ENCODE results near the gene ATP8B4. TPM values are rescaled to one million over a fixed set of nuclear protein-coding genes. Genes with fewer than 3 reads are reported as not detected.

The ATP8B4 gene
- total RNA-seq, 1 experiment from 2014 or later, result 0.20 TPM

- Histone ChIP-seq H3K27ac (no peak overlapping the region), H3K36me3 (ENCODE audit: low read depth) (no peaks in the 10 kb centered on the region), H4K20me1 (ENCODE audit: insufficient read depth) (no peaks in the 10 kb centered on the region), H3K4me3 (no peak overlapping the region), H3K27me3 (ENCODE audit: insufficient read depth, low read depth) (no peaks in the 10 kb centered on the region), H3K79me2 (ENCODE audit: low read depth) (no peaks in the 10 kb centered on the region), H3K9me3 (ENCODE audit: insufficient read depth, low read depth) (no peaks in the 10 kb centered on the region), H3F3A (ENCODE audit: insufficient read depth, low read depth) (no peaks in the 10 kb centered on the region), H3K4me2 (no peak overlapping the region), H3K9me2 (ENCODE audit: insufficient read depth) (no peaks in the 10 kb centered on the region), H3K4me1 (replicated peaks; ENCODE audit: insufficient read depth) (no peaks in the 10 kb centered on the region), H2AFZ (no peak overlapping the region)
- TF ChIP-seq, protein P1, sequence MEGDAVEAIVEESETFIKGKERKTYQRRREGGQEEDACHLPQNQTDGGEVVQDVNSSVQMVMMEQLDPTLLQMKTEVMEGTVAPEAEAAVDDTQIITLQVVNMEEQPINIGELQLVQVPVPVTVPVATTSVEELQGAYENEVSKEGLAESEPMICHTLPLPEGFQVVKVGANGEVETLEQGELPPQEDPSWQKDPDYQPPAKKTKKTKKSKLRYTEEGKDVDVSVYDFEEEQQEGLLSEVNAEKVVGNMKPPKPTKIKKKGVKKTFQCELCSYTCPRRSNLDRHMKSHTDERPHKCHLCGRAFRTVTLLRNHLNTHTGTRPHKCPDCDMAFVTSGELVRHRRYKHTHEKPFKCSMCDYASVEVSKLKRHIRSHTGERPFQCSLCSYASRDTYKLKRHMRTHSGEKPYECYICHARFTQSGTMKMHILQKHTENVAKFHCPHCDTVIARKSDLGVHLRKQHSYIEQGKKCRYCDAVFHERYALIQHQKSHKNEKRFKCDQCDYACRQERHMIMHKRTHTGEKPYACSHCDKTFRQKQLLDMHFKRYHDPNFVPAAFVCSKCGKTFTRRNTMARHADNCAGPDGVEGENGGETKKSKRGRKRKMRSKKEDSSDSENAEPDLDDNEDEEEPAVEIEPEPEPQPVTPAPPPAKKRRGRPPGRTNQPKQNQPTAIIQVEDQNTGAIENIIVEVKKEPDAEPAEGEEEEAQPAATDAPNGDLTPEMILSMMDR (conservative IDR thresholded peaks at IDR 0.05), result no peak
- no peak for TF ChIP-seq EZH2 (IDR thresholded peaks at IDR 0.05; ENCODE audit: low read depth)
- intact Hi-C loops (cut with micrococcal nuclease; ENCODE audit: unreplicated experiment), result no loop called here
- POLR2A ChIA-PET (ENCODE audit: unreplicated experiment), result no interaction called here
- BruUV-seq (replicated peaks), result no TSS peak
- no peak for DNase-seq
- CTCF ChIA-PET, result no interaction called here
These were observed 195.4 kb downstream of the ATP8B4 start for GRCh38 chr15:49923671-49924070.

DNA sequence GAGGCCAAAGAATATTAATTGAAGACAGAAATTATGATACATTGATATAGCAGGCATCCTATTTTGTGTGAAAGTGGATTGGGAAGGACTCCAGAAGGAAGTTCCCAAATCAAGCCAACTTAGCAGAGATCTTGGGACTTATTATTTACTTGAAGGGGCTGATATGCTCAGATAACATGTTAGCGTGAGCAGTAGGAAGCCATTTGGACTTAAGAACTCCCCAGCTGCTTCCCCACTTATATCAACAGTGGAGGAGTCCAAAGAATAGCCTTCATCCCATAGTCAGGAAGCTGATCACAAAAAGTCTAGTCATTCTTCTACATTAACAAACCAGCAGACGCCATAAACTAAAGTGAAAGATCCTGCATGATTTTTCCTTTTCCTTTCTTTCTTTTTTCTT is 200.0 kb downstream of the ATP8B4 start:
- no peak for TF ChIP-seq EZH2 (IDR thresholded peaks at IDR 0.05; ENCODE audit: low read depth)
- H3K36me3 ChIP-seq (ENCODE audit: low read depth), result no peaks in the 10 kb centered on the region
- H3K27me3 ChIP-seq (ENCODE audit: insufficient read depth, low read depth), result no peaks in the 10 kb centered on the region
- H3K27ac ChIP-seq, result no peak overlapping the region
- ChIA-PET CTCF (no interaction called here), POLR2A (ENCODE audit: unreplicated experiment) (interaction anchor here (0.6 kb wide), 1 partner anchor 860 kb away, joined by 5 read pairs; no protein-coding TSS in a partner anchor)
- no peaks in the 10 kb centered on the region for H3K9me2 ChIP-seq (ENCODE audit: insufficient read depth)
- H3F3A ChIP-seq (ENCODE audit: insufficient read depth, low read depth), result no peaks in the 10 kb centered on the region
- H3K4me2 ChIP-seq, result no peak overlapping the region
- no peak overlapping the region for H3K4me3 ChIP-seq
- no TSS peak for BruUV-seq (replicated peaks)
- H3K4me1 ChIP-seq (replicated peaks; ENCODE audit: insufficient read depth), result no peaks in the 10 kb centered on the region
- no peaks in the 10 kb centered on the region for H3K9me3 ChIP-seq (ENCODE audit: insufficient read depth, low read depth)
- no peaks in the 10 kb centered on the region for H4K20me1 ChIP-seq (ENCODE audit: insufficient read depth)
- no peak for DNase-seq
- intact Hi-C loops (cut with micrococcal nuclease; ENCODE audit: unreplicated experiment), result no loop called here
- no peaks in the 10 kb centered on the region for H3K79me2 ChIP-seq (ENCODE audit: low read depth)
- no peak overlapping the region for H2AFZ ChIP-seq

DNA sequence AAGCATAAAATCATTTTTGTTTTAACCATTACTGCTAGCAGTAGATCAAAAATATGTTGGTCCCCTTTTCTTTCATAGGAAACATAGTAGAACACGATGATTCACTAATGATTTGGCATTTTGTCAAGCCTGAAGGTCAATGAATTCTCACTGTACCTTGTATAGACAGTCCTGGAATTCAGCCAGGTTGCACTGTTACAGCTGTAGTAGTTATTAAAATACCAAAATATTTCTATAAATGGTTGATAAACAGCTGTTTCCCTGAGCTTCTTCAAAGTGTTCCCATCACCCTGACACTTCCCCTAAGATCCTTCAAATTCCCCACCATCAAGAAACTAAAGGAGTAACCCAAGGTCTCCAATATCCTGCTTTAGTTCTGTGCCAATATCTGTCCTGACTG is 200.9 kb downstream of the ATP8B4 start:
- no peak overlapping the region for H3K4me2 ChIP-seq
- no peaks in the 10 kb centered on the region for H3F3A ChIP-seq (ENCODE audit: insufficient read depth, low read depth)
- H3K27ac ChIP-seq, result no peak overlapping the region
- TF ChIP-seq, protein P1 (conservative IDR thresholded peaks at IDR 0.05), result no peak
- no peak for TF ChIP-seq EZH2 (IDR thresholded peaks at IDR 0.05; ENCODE audit: low read depth)
- H3K27me3 ChIP-seq (ENCODE audit: insufficient read depth, low read depth), result no peaks in the 10 kb centered on the region
- intact Hi-C loops (cut with micrococcal nuclease; ENCODE audit: unreplicated experiment), result no loop called here
- no peaks in the 10 kb centered on the region for H3K9me2 ChIP-seq (ENCODE audit: insufficient read depth)
- no peaks in the 10 kb centered on the region for H4K20me1 ChIP-seq (ENCODE audit: insufficient read depth)
- no peaks in the 10 kb centered on the region for H3K36me3 ChIP-seq (ENCODE audit: low read depth)
- no peak for DNase-seq
- no peaks in the 10 kb centered on the region for H3K4me1 ChIP-seq (replicated peaks; ENCODE audit: insufficient read depth)
- POLR2A ChIA-PET (ENCODE audit: unreplicated experiment), result no interaction called here
- no peak overlapping the region for H2AFZ ChIP-seq
- no TSS peak for BruUV-seq (replicated peaks)
- H3K4me3 ChIP-seq, result no peak overlapping the region
- CTCF ChIA-PET, result no interaction called here
- no peaks in the 10 kb centered on the region for H3K79me2 ChIP-seq (ENCODE audit: low read depth)
- H3K9me3 ChIP-seq (ENCODE audit: insufficient read depth, low read depth), result no peaks in the 10 kb centered on the region

DNA sequence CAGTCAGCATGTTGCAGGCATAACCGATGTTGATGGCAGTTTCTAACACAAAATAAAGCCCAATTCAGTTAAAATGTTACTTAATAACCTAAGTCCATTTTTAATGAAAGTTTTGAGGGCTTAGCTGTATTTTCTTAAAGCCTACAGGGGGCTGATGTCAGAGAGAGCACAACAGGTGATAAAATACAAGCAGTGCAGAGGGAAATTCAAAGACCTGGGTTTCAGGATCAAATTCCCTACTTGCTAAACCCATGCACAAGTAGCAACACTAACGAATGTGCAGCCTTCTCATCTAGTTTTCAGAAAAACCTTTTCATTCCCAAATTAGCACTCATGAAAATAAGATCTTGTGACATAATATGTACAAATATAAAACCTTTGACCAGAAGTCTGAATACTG is 202.0 kb downstream of the ATP8B4 start:
- no peaks in the 10 kb centered on the region for H3K4me1 ChIP-seq (replicated peaks; ENCODE audit: insufficient read depth)
- ChIA-PET POLR2A (ENCODE audit: unreplicated experiment) (no interaction called here), CTCF (no interaction called here)
- H3K36me3 ChIP-seq (ENCODE audit: low read depth), result no peaks in the 10 kb centered on the region
- no peaks in the 10 kb centered on the region for H3F3A ChIP-seq (ENCODE audit: insufficient read depth, low read depth)
- no peaks in the 10 kb centered on the region for H3K9me2 ChIP-seq (ENCODE audit: insufficient read depth)
- H2AFZ ChIP-seq, result no peak overlapping the region
- TF ChIP-seq EZH2 (IDR thresholded peaks at IDR 0.05; ENCODE audit: low read depth), result no peak
- TF ChIP-seq, protein P1 (conservative IDR thresholded peaks at IDR 0.05), result no peak
- H3K4me3 ChIP-seq, result no peak overlapping the region
- DNase-seq, result no peak
- H3K4me2 ChIP-seq, result no peak overlapping the region
- no peak overlapping the region for H3K27ac ChIP-seq
- no peaks in the 10 kb centered on the region for H3K79me2 ChIP-seq (ENCODE audit: low read depth)
- H3K9me3 ChIP-seq (ENCODE audit: insufficient read depth, low read depth), result no peaks in the 10 kb centered on the region
- no peaks in the 10 kb centered on the region for H3K27me3 ChIP-seq (ENCODE audit: insufficient read depth, low read depth)
- no TSS peak for BruUV-seq (replicated peaks)
- no peaks in the 10 kb centered on the region for H4K20me1 ChIP-seq (ENCODE audit: insufficient read depth)
- intact Hi-C loops (cut with micrococcal nuclease; ENCODE audit: unreplicated experiment), result no loop called here
